OCI-LY7 (cell line): ENCODE measurements around the gene SMPDL3A.

ENCODE experiments used
- CTCF ChIP-seq: fragments of 200-600 bp; sonication (generic); conservative IDR thresholded peaks from 2 replicates; pipeline ENCODE4 v1.5.1; 2014; ENCODE audit warnings: mild to moderate bottlenecking, antibody characterized with exemption, low read length, moderate library complexity, mixed read lengths
- EZH2phosphoT487 ChIP-seq: fragments of 200-600 bp; sonication (generic); IDR thresholded peaks from 2 replicates; pipeline ENCODE4 v1.6.1; 2018; ENCODE audit warnings: low read depth, borderline replicate concordance, mild to moderate bottlenecking, mixed run types, antibody characterized with exemption, low read length, moderate library complexity, mixed read lengths

- TF ChIP-seq CTCF (no peak), EZH2phosphoT487 (no peak)
Observed at GRCh38 chr6:122778985-122779661, 9.9 kb upstream of the SMPDL3A start.
